OCI-LY1 (cell line): ENCODE results near the gene PPIL3.

Source experiments
- H2AFZ ChIP-seq: fragments of 200-600 bp; sonication (generic), shearing (Covaris generic); 2 replicates; pipeline ENCODE4 v1.6.0; 2014; ENCODE audit warnings: antibody characterized with exemption, mild to moderate bottlenecking, low read length
- H3F3A ChIP-seq: fragments of 200-600 bp; sonication (generic), shearing (Covaris generic); 2 replicates; pipeline ENCODE4 v1.6.0; 2014; ENCODE audit warnings: mild to moderate bottlenecking, antibody characterized with exemption, low read length, moderate library complexity; ENCODE audit not compliant: insufficient read depth
- H3K27ac ChIP-seq: fragments of 200-600 bp; sonication (generic); 2 replicates; pipeline ENCODE4 v1.5.1; 2014; ENCODE audit warnings: low read length, mixed run types, mild to moderate bottlenecking, low read depth; ENCODE audit not compliant: poor library complexity, severe bottlenecking
- H3K27me3 ChIP-seq: fragments of 200-600 bp; sonication (generic); 2 replicates; pipeline ENCODE4 v1.6.0; 2014; ENCODE audit warnings: antibody characterized with exemption, mild to moderate bottlenecking, low read length, moderate library complexity; ENCODE audit not compliant: insufficient read depth
- H3K36me3 ChIP-seq: fragments of 200-600 bp; sonication (generic); 2 replicates; pipeline ENCODE4 v1.6.1; 2014; ENCODE audit warnings: mild to moderate bottlenecking, antibody characterized with exemption, low read length, moderate library complexity, mixed read lengths; ENCODE audit not compliant: insufficient read depth
- H3K4me1 ChIP-seq: fragments of 200-600 bp; sonication (generic); 2 replicates; pipeline ENCODE4 v1.5.1; 2014; ENCODE audit warnings: mild to moderate bottlenecking, low read length, moderate library complexity; ENCODE audit not compliant: insufficient read depth, severe bottlenecking
- H3K4me2 ChIP-seq: fragments of 200-600 bp; sonication (generic), shearing (Covaris generic); 2 replicates; pipeline ENCODE4 v1.6.1; 2014; ENCODE audit warnings: low read length
- H3K4me3 ChIP-seq: fragments of 200-600 bp; sonication (generic); 2 replicates; pipeline ENCODE4 v1.5.1; 2014; ENCODE audit warnings: low read length, low read depth, mild to moderate bottlenecking, mixed read lengths; ENCODE audit not compliant: poor library complexity, severe bottlenecking
- H3K79me2 ChIP-seq: fragments of 200-600 bp; shearing (Covaris generic); 2 replicates; pipeline ENCODE4 v1.6.1; 2016; ENCODE audit warnings: mixed run types, low read length, mixed read lengths; ENCODE audit not compliant: insufficient read depth
- H3K9ac ChIP-seq: fragments of 200-600 bp; sonication (generic), shearing (Covaris generic); 2 replicates; pipeline ENCODE4 v1.6.1; 2014; ENCODE audit warnings: mild to moderate bottlenecking, low read length, mixed read lengths
- H3K9me2 ChIP-seq: fragments of 200-600 bp; sonication (generic), shearing (Covaris generic); 2 replicates; pipeline ENCODE4 v1.6.1; 2014; ENCODE audit warnings: low read depth, mild to moderate bottlenecking, low read length, mixed read lengths
- H3K9me3 ChIP-seq: fragments of 200-600 bp; shearing (Covaris generic); 2 replicates; pipeline ENCODE4 v1.6.1; 2014; ENCODE audit warnings: low read length, mixed read lengths
- H4K20me1 ChIP-seq: fragments of 200-600 bp; sonication (generic), shearing (Covaris generic); 2 replicates; pipeline ENCODE4 v1.6.0; 2016; ENCODE audit warnings: mild to moderate bottlenecking, low read length; ENCODE audit not compliant: insufficient read depth
- EZH2 ChIP-seq: fragments of 200-600 bp; sonication (generic), shearing (Covaris generic); IDR thresholded peaks from 2 replicates; pipeline ENCODE4 v1.8.0; 2017; ENCODE audit warnings: borderline replicate concordance, mixed run types, mild to moderate bottlenecking, antibody characterized with exemption, low read length, moderate library complexity, mixed read lengths
- TF ChIP-seq, protein P1 (sequence below): fragments of 200-600 bp; sonication (generic), shearing (Covaris generic); IDR thresholded peaks from 2 replicates; pipeline ENCODE4 v1.5.1; 2017; ENCODE audit warnings: mild to moderate bottlenecking, antibody characterized with exemption, low read length, moderate library complexity, mixed read lengths

PPIL3 gene

DNA sequence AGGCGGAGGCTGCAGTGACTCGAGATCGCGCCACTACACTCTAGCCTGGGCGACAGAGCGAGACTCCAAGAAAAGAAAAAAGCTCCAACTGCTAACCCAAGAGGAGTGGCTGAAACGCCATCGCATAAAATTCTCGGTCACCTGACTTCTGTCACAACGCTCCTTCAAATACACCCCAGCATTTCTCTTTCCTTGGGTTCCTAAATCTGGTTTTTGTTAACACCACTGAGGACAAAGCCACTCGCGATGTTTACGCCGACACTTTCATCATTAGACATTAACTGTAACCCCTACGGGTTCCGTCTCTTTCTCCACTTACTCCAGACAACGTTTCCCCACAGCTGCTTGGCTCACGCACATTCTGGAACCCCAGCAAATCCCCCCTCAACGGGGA, 25.1 kb downstream of the PPIL3 start:
- TF ChIP-seq EZH2, result no peak
- TF ChIP-seq, protein P1, sequence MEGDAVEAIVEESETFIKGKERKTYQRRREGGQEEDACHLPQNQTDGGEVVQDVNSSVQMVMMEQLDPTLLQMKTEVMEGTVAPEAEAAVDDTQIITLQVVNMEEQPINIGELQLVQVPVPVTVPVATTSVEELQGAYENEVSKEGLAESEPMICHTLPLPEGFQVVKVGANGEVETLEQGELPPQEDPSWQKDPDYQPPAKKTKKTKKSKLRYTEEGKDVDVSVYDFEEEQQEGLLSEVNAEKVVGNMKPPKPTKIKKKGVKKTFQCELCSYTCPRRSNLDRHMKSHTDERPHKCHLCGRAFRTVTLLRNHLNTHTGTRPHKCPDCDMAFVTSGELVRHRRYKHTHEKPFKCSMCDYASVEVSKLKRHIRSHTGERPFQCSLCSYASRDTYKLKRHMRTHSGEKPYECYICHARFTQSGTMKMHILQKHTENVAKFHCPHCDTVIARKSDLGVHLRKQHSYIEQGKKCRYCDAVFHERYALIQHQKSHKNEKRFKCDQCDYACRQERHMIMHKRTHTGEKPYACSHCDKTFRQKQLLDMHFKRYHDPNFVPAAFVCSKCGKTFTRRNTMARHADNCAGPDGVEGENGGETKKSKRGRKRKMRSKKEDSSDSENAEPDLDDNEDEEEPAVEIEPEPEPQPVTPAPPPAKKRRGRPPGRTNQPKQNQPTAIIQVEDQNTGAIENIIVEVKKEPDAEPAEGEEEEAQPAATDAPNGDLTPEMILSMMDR, result no peak
- H4K20me1 ChIP-seq, result peaks cover 3% of the 10 kb centered on the region; the same call in 1 of the 2 replicates
- H3K9me3 ChIP-seq, result no peaks in the 10 kb centered on the region
- H3K4me1 ChIP-seq, result peaks cover 25% of the 10 kb centered on the region
- H3K79me2 ChIP-seq, result peaks cover 53% of the 10 kb centered on the region
- peak overlapping the region; percentile 86 for H3K4me2 ChIP-seq
- no peaks in the 10 kb centered on the region for H3K9me2 ChIP-seq
- peak overlapping the region; percentile 79 for H3K4me3 ChIP-seq
- H3K27ac ChIP-seq, result peak overlapping the region; percentile 84
- no peaks in the 10 kb centered on the region for H3K27me3 ChIP-seq
- peak overlapping the region; percentile 96 for H3K9ac ChIP-seq
- H3K36me3 ChIP-seq, result peaks cover 48% of the 10 kb centered on the region
- 0 out of 2 replicates have a peak, but pooled peaks cover 3% of the 10 kb centered on the region for H3F3A ChIP-seq
- no peak overlapping the region for H2AFZ ChIP-seq

DNA sequence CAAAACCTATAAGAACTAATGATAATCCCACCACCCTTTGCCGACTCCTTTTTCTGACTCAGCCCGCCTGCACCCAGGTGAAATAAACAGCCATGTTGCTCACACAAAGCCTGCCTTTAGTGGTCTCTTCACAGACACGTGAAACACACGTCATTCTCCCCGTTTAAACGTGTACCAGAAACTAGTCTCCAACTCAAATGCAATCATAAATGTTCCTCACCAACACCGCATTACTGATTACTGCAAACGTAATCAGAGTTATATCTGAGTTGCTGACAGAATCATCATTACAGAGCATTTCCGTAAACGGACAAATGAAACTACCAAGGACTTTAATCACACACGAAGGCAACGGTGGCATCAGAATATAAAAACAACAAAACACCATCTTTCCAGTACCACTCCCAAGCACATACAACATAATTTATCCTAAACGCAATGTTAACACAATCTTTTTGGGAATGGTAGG, 26.3 kb downstream of the PPIL3 start:
- peak overlapping the region; percentile 79 for H3K4me3 ChIP-seq
- peaks cover 25% of the 10 kb centered on the region for H3K4me1 ChIP-seq
- H3K4me2 ChIP-seq, result peak overlapping the region; percentile 86
- H3K9me3 ChIP-seq, result no peaks in the 10 kb centered on the region
- H3K9me2 ChIP-seq, result no peaks in the 10 kb centered on the region
- peaks cover 60% of the 10 kb centered on the region for H3K36me3 ChIP-seq
- H3K27me3 ChIP-seq, result no peaks in the 10 kb centered on the region
- peaks cover 4% of the 10 kb centered on the region; the same call in 1 of the 2 replicates for H4K20me1 ChIP-seq
- 0 out of 2 replicates have a peak, but pooled peaks cover 3% of the 10 kb centered on the region for H3F3A ChIP-seq
- TF ChIP-seq, protein P1, result no peak
- no peak for TF ChIP-seq EZH2
- no peak overlapping the region for H2AFZ ChIP-seq
- H3K9ac ChIP-seq, result peak overlapping the region; percentile 96
- peaks cover 53% of the 10 kb centered on the region for H3K79me2 ChIP-seq
- H3K27ac ChIP-seq, result peak overlapping the region; percentile 84

DNA sequence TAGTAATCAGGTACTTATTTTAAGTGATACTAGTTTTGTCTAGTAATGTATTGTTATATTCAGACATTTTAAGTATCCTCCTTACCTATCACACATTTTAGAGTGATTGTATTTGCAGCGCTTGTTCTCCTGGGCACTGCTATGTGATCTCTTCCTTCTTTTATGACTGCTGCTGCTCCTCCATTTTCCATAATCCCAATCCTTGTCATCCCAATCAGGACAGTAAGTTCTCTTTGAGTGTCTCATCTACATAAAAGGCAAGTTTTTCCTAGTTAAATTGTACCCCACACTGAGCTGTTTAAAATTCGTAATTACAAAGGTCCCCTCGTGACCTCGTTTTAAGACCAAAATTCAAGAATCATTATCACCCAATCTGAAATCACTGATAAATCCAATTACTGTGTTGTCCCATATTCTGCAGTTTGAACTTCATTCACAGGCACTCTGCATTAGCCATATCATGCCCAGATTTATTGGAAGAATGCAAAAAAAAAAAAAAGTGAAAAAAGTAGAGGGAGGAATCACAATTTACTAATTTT, 27.2 kb downstream of the PPIL3 start:
- Histone ChIP-seq H3K27ac (no peak overlapping the region), H3K9ac (peak overlapping the region; percentile 96), H2AFZ (no peak overlapping the region), H3K9me2 (no peaks in the 10 kb centered on the region), H3K4me2 (peak overlapping the region; percentile 86), H3K4me1 (peaks cover 25% of the 10 kb centered on the region), H3K9me3 (no peaks in the 10 kb centered on the region), H3F3A (0 out of 2 replicates have a peak, but pooled peaks cover 3% of the 10 kb centered on the region), H3K36me3 (peaks cover 69% of the 10 kb centered on the region), H3K27me3 (no peaks in the 10 kb centered on the region), H3K4me3 (peak overlapping the region; percentile 79), H4K20me1 (peaks cover 6% of the 10 kb centered on the region; the same call in 1 of the 2 replicates), H3K79me2 (peaks cover 53% of the 10 kb centered on the region)
- TF ChIP-seq, protein P1, result no peak
- TF ChIP-seq EZH2, result no peak
